ENCODE results near the gene ALG2. TPM values are rescaled to one million over a fixed set of nuclear protein-coding genes. Genes with fewer than 3 reads are reported as not detected.

Gene ALG2
- polyA plus RNA-seq, 1 experiment, result 61.6 TPM

Small RNA genes within 50 kb of the gene (small RNA-seq; reads per million reads assigned to genes)
- gene RN7SL794P (ENCODE audit: insufficient read length, low read depth), result not detected

Other genes starting within 250 kb of the ALG2 start
- 86.3 and 96.6 TPM in 2 replicates for gene TGFBR1, start 116.8 kb downstream of the ALG2 start, polyA plus RNA-seq (2011; rRNA removed)
- gene SEC61B, start 340 bp upstream of the ALG2 start, polyA plus RNA-seq (2011; rRNA removed), result 207 and 221 TPM in 2 replicates